ENCODE data around the gene OR9A4. TPM values are rescaled to one million over a fixed set of nuclear protein-coding genes. Genes with fewer than 3 reads are reported as not detected.

OR9A4 gene
- total and polyA plus RNA-seq, 10 of the 15 experiments (the other 5 are each of a cell fraction or from before 2014, with no cell fraction given), result not detected

DNA sequence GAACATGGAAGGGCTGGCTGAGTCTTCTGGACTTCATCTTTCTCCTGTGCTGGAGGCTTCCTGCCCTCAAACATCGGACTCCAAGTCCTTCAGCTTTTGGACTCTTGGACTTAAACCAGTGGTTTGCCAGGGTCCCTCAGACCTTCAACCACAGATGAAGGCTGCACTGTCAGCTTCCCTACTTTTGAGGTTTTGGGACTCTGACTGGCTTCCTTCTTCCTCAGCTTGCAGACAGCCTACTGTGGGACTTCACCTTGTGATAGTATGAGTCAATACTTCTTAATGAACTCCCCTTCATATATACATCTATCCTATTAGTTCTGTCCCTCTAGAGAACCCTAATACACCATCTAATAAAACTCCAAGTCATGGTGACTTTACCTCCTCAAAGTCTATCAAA, 34.6 kb downstream of the OR9A4 start:
- 0% methylated on average over 1 of the region's 1 CpG for WGBS (ENCODE audit: insufficient coverage, insufficient replicate concordance, low lambda C conversion rate, missing lambda C conversion rate)
- no peak for ATAC-seq
- TF ChIP-seq ETV6 (conservative IDR thresholded peaks at IDR 0.05 in 1 of 2, IDR thresholded peaks at IDR 0.05 in 1 of 2; ENCODE audit: borderline replicate concordance in 1 of 2, low read depth in 1 of 2), result no peak
- no peak for TF ChIP-seq CREM (IDR thresholded peaks at IDR 0.05; ENCODE audit: low read depth)
- no peak for TF ChIP-seq CBFB (IDR thresholded peaks at IDR 0.05; ENCODE audit: low read depth)
- TF ChIP-seq IKZF1 (conservative IDR thresholded peaks at IDR 0.05), result no peak
- no peak for TF ChIP-seq TAF1 (IDR thresholded peaks at IDR 0.05; ENCODE audit: borderline replicate concordance, low read depth, low read length)
- TF ChIP-seq RUNX3 (IDR thresholded peaks at IDR 0.05; ENCODE audit: low read length), result no peak
- no peak for TF ChIP-seq E2F8 (IDR thresholded peaks at IDR 0.05; ENCODE audit: low read depth, partially characterized antibody)
- TF ChIP-seq, protein P1, sequence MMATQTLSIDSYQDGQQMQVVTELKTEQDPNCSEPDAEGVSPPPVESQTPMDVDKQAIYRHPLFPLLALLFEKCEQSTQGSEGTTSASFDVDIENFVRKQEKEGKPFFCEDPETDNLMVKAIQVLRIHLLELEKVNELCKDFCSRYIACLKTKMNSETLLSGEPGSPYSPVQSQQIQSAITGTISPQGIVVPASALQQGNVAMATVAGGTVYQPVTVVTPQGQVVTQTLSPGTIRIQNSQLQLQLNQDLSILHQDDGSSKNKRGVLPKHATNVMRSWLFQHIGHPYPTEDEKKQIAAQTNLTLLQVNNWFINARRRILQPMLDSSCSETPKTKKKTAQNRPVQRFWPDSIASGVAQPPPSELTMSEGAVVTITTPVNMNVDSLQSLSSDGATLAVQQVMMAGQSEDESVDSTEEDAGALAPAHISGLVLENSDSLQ (IDR thresholded peaks at IDR 0.05), result no peak
- TF ChIP-seq, protein P2, sequence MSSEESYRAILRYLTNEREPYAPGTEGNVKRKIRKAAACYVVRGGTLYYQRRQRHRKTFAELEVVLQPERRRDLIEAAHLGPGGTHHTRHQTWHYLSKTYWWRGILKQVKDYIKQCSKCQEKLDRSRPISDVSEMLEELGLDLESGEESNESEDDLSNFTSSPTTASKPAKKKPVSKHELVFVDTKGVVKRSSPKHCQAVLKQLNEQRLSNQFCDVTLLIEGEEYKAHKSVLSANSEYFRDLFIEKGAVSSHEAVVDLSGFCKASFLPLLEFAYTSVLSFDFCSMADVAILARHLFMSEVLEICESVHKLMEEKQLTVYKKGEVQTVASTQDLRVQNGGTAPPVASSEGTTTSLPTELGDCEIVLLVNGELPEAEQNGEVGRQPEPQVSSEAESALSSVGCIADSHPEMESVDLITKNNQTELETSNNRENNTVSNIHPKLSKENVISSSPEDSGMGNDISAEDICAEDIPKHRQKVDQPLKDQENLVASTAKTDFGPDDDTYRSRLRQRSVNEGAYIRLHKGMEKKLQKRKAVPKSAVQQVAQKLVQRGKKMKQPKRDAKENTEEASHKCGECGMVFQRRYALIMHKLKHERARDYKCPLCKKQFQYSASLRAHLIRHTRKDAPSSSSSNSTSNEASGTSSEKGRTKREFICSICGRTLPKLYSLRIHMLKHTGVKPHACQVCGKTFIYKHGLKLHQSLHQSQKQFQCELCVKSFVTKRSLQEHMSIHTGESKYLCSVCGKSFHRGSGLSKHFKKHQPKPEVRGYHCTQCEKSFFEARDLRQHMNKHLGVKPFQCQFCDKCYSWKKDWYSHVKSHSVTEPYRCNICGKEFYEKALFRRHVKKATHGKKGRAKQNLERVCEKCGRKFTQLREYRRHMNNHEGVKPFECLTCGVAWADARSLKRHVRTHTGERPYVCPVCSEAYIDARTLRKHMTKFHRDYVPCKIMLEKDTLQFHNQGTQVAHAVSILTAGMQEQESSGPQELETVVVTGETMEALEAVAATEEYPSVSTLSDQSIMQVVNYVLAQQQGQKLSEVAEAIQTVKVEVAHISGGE (CRISPR knock-in tag; IDR thresholded peaks at IDR 0.05), result no peak
- no peak for TF ChIP-seq BHLHE40 (IDR thresholded peaks at IDR 0.05; ENCODE audit: borderline replicate concordance in 1 of 2, low read depth in 2 of 2, low read length in 1 of 2)
- no peak for TF ChIP-seq ZNF24 (IDR thresholded peaks at IDR 0.05)
- TF ChIP-seq ATF2 (IDR thresholded peaks at IDR 0.05; ENCODE audit: low read length), result no peak
- TF ChIP-seq CHD2 (IDR thresholded peaks at IDR 0.05; ENCODE audit: borderline replicate concordance, low read depth, low read length), result no peak
- no peak for TF ChIP-seq ZSCAN29 (IDR thresholded peaks at IDR 0.05)
- no peak for TF ChIP-seq MXI1 (IDR thresholded peaks at IDR 0.05; ENCODE audit: low read depth, low read length)
- no peak for TF ChIP-seq NFIC (IDR thresholded peaks at IDR 0.05; ENCODE audit: low read depth, low read length)
- no peak for TF ChIP-seq NFXL1 (IDR thresholded peaks at IDR 0.05; ENCODE audit: borderline replicate concordance)

More for the DNA sequence above, 34.6 kb downstream of the OR9A4 start:
- ChIA-PET RAD21 (ENCODE audit: unreplicated experiment) (no interaction called here), POLR2A (no interaction called here), SMC1A (ENCODE audit: uncharacterized antibody, unreplicated experiment) (no interaction called here), CTCF (interaction anchor here (1.5 kb wide), 1 partner anchor 25 kb away, joined by 4 read pairs; no protein-coding TSS in a partner anchor)
- no peaks in the 10 kb centered on the region for H3K9me3 ChIP-seq (replicated peaks; ENCODE audit: control insufficient read depth, insufficient read depth, low read length)
- in situ Hi-C loops (cut with MboI) (no loop called here), intact Hi-C loops (cut with micrococcal nuclease; ENCODE audit: unreplicated experiment) (no loop called here)
- no peak overlapping the region for H2AFZ ChIP-seq (ENCODE audit: control insufficient read depth, low read depth, low read length)
- H3K36me3 ChIP-seq (ENCODE audit: control insufficient read depth in 2 of 2, insufficient read depth in 2 of 2, low read length in 1 of 2), result no peaks in the 10 kb centered on the region
- no peak overlapping the region for H3K4me2 ChIP-seq (ENCODE audit: control insufficient read depth, insufficient read depth)
- no peaks in the 10 kb centered on the region for H3K27me3 ChIP-seq (replicated peaks in 1 of 2; ENCODE audit: control insufficient read depth in 2 of 2, insufficient read depth in 2 of 2, low read length in 1 of 2)
- no peak overlapping the region for H3K4me3 ChIP-seq
- FAIRE-seq, result no peak
- H3K27ac ChIP-seq (ENCODE audit: control insufficient read depth, insufficient read depth), result no peak overlapping the region
- no peaks in the 10 kb centered on the region for H4K20me1 ChIP-seq (ENCODE audit: control insufficient read depth, insufficient read depth)
- H3K79me2 ChIP-seq (ENCODE audit: control insufficient read depth, insufficient read depth, low read length), result no peaks in the 10 kb centered on the region
- DNase-seq (ENCODE audit: low read depth, low spot score), result no peak
- no TSS peak for BruUV-seq (replicated peaks)
- H3K4me1 ChIP-seq (ENCODE audit: control insufficient read depth, insufficient read depth, low read length), result no peaks in the 10 kb centered on the region
- H3K9ac ChIP-seq (ENCODE audit: control insufficient read depth, insufficient read depth, low read length), result no peak overlapping the region

All from GM12878 (cell line).